Testis (tissue), 3 donors: ENCODE results near the gene SNRPA. TPM values are rescaled to one million over a fixed set of nuclear protein-coding genes. Genes with fewer than 3 reads are reported as not detected.

Experiments used
- DNase-seq: peaks from one replicate; pipeline ENCODE4 v3.0.0-alpha.2; 2019
- H3K27ac ChIP-seq, 2 donors: fragments of 200-600 bp; sonication (generic); one replicate each; pipeline ENCODE4 v1.5.1; 2019
- H3K27me3 ChIP-seq: fragments of 200-600 bp; sonication (generic); one replicate; pipeline ENCODE4 v1.5.1; 2019
- H3K36me3 ChIP-seq: fragments of 200-600 bp; sonication (generic); one replicate; pipeline ENCODE4 v1.5.1; 2017; ENCODE audit warnings: low read depth; ENCODE audit errors: missing control alignments
- H3K4me1 ChIP-seq: fragments of 200-600 bp; sonication (generic); one replicate; pipeline ENCODE4 v1.5.1; 2019
- H3K4me3 ChIP-seq, 2 donors: fragments of 200-600 bp; sonication (generic); one replicate each; pipeline ENCODE4 v1.5.1; 2017 to 2019
- H3K9me3 ChIP-seq: fragments of 200-600 bp; sonication (generic); one replicate; pipeline ENCODE4 v1.5.1; 2017
- POLR2A ChIP-seq: fragments of 450-650 bp; IDR thresholded peaks from one replicate; pipeline ENCODE4 v1.6.1; 2017; ENCODE audit warnings: antibody characterized with exemption, mild to moderate bottlenecking, moderate library complexity
- WGBS, 2 donors: methylation state at CpG; one replicate each; pipeline ENCODE4 v1.1.5; 2018; 5-methylcytosine and 5-hydroxymethylcytosine counted together
- intact Hi-C: fragments of 100-400 bp; cut with DNase I; formaldehyde crosslinking; loops from one replicate; pipeline ENCODE4 v1.15.1; 2023; ENCODE audit warnings: low total_unique reads
- polyA plus RNA-seq: library from polyadenylated mRNA; stranded (reverse); fragments of 350-450 nt; fragmentation: Illumina TruSeq; extraction: RNeasy Lipid Tissue Mini Kit (QIAGEN cat#74804); gene quantifications from one replicate; pipeline ENCODE4 v1.2.3, GENCODE V29; 2014; ENCODE audit warnings: low read depth, low replicate concordance; ENCODE audit not compliant: insufficient read depth
- total RNA-seq, 2 donors: library from RNA; depleted of rRNA; stranded (reverse); fragments of >200 nt; gene quantifications; one replicate each; pipeline ENCODE4 v1.2.3, GENCODE V29; 2016
- TF ChIP-seq, protein P1 (sequence below), 3 experiments: fragments of 450-650 bp in 2 of 3; fragments of 200-600 bp in 1 of 3; sonication (generic) in 1 of 3; IDR thresholded peaks; one replicate each; pipeline ENCODE4 v1.5.1; 2016 to 2019; ENCODE audit warnings: antibody characterized with exemption in 3 of 3, mild to moderate bottlenecking in 2 of 3, moderate library complexity in 1 of 3

Gene SNRPA
- total and polyA plus RNA-seq, 3 donors from 2014 or later, result 67.8 to 91.5 (median 89.8) TPM

DNA sequence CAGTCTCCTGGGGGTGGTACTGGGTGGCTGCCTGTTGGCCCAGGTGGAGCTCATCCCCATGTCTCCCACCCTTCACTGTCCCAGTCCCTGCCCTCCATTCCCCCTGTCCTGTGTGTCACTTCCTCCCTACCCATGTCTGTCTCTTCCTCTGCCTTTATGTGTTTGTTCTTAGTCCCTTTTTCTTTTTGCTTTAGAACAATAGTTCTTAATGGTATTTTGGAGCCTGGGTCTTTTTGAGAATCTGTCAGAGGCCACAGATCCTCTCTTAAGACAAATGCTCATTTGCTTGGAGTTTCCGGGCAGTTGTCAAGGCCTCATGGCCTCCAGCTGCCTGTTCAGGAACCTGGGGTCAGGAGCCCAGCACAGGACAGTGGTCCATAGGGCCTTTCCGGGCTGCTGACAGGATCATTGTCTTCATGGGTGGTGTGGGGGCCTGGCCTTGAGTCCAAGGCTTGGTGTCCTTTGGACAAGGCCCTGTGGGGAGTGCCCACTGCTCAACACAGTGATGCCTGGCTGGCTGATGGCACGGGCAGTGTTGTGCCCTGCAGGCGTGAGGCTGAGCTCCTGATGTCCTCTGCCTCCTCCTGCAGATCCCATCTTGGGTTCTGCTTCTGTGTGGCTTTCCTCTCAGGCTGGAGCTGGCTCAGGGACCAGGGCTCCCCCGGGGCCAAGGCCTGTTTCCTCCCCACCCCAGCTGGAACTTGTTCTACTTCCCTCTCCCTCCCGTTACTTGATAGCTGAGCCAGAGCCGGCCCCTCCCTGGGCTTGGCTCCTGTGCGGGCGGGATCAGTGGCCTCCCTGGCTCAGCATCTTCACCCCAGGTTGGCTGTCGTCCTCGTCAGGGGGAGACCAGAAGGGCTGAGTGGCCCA lies 51.5 kb downstream of the SNRPA start:
- Histone ChIP-seq H3K4me1 (peaks cover 54% of the 10 kb centered on the region), H3K27me3 (no peaks in the 10 kb centered on the region), H3K36me3 (no peaks in the 10 kb centered on the region), H3K27ac (peak overlapping the region; percentile 61 to 95), H3K9me3 (no peaks in the 10 kb centered on the region), H3K4me3 (no peak overlapping the region)
- 19 to 36% methylated on average over 9 to 11 of the region's 11 CpGs for WGBS, 2 donors
- TF ChIP-seq POLR2A, result no peak
- TF ChIP-seq, protein P1, sequence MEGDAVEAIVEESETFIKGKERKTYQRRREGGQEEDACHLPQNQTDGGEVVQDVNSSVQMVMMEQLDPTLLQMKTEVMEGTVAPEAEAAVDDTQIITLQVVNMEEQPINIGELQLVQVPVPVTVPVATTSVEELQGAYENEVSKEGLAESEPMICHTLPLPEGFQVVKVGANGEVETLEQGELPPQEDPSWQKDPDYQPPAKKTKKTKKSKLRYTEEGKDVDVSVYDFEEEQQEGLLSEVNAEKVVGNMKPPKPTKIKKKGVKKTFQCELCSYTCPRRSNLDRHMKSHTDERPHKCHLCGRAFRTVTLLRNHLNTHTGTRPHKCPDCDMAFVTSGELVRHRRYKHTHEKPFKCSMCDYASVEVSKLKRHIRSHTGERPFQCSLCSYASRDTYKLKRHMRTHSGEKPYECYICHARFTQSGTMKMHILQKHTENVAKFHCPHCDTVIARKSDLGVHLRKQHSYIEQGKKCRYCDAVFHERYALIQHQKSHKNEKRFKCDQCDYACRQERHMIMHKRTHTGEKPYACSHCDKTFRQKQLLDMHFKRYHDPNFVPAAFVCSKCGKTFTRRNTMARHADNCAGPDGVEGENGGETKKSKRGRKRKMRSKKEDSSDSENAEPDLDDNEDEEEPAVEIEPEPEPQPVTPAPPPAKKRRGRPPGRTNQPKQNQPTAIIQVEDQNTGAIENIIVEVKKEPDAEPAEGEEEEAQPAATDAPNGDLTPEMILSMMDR (IDR thresholded peaks at IDR 0.05), result no peak
- peak; percentile 71 for DNase-seq
- intact Hi-C loops, result no loop called here

DNA sequence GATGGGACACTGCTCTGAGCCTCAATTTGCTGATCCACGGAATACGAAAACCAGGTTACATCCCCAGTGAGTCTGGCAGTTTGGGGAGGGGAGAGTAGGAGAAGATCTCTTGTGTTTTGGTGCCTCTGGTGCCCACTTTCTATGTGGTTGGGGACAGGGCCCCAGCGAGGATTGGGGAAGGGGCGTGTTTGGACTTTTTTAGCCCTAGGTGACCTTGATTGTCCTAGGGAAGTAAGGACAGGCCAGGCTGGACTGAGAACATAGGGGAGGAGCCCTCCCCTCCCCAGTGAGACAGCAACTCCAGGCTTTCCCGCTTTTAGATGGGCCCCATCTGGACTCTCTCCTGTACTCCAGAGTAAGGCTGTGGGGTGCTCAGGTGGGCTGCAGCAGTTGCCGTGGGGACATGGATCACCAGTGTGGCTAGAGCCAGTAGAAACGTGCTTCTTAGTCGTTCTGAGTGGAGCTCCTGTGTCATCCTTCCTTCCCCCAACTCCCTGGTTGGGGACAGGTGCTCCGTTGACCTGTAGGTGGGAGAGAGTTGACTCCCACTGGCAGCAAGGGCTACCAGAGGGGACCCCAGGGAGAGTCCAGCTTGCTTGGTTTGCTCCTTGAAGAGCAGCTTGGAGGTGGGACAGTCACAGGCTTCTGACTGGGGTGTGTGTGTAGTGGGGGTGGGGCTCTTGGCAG lies 52.3 kb downstream of the SNRPA start:
- Histone ChIP-seq H3K4me3 (no peak overlapping the region), H3K4me1 (peaks cover 54% of the 10 kb centered on the region), H3K9me3 (no peaks in the 10 kb centered on the region), H3K27me3 (no peaks in the 10 kb centered on the region), H3K36me3 (no peaks in the 10 kb centered on the region), H3K27ac (peak overlapping the region; percentile 61 to 95)
- TF ChIP-seq, protein P1 (IDR thresholded peaks at IDR 0.05), result no peak
- TF ChIP-seq POLR2A, result no peak
- no peak for DNase-seq
- intact Hi-C loops, result no loop called here
- WGBS, 2 donors, result 32 to 34% methylated on average over 9 of the region's 9 CpGs

DNA sequence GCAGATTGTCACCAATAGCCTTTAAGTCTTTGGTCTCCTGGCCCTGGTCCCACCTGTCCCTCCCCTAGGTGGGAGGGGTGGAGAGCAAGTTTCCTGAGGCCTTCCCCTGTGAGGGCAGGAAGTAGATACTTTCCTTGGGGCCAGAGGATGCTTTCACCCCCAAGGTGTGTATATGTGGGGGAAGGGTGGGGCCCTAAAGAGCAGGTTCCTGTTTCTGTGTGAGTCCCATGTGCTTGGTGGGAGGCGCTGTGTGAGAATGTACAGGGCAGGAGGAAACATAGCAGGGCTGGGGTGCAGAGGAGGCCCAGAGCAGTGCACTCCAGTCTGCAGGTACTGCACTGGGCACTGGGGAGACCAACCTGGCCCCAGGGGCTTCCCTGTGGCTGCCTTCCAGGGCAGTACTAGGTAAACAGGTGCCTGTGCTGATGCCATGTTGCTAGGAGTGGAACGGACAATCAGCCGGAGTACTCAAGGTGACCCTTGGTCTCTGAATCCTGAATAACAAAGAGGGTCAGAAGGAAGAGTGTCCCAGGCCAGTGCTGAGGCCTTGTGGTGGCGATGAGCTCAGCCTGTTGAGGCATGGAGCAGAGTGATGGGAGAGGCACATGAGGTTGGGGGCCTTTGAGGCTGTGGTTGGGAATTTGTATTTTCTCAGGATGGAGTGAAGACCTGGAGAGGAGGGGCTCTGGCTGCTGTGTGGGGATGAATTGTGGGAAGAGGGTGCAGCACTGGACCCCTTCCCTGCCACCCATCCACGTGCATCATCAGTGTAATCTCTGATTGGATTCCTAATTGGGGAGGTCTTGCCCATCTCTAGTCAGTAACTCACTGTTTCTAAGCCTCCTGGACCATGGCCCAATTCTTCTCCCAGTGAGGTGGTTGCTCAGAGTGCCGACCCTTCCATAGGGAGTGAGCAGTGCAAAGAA lies 53.1 kb downstream of the SNRPA start:
- Histone ChIP-seq H3K9me3 (no peaks in the 10 kb centered on the region), H3K4me3 (no peak overlapping the region), H3K27ac (peak overlapping the region; percentile 61 to 95), H3K27me3 (no peaks in the 10 kb centered on the region), H3K36me3 (no peaks in the 10 kb centered on the region), H3K4me1 (peaks cover 54% of the 10 kb centered on the region)
- no peak for DNase-seq
- intact Hi-C loops, result no loop called here
- TF ChIP-seq, protein P1 (IDR thresholded peaks at IDR 0.05), result no peak
- TF ChIP-seq POLR2A, result no peak
- 54 to 70% methylated on average over 6 of the region's 6 CpGs for WGBS, 2 donors

DNA sequence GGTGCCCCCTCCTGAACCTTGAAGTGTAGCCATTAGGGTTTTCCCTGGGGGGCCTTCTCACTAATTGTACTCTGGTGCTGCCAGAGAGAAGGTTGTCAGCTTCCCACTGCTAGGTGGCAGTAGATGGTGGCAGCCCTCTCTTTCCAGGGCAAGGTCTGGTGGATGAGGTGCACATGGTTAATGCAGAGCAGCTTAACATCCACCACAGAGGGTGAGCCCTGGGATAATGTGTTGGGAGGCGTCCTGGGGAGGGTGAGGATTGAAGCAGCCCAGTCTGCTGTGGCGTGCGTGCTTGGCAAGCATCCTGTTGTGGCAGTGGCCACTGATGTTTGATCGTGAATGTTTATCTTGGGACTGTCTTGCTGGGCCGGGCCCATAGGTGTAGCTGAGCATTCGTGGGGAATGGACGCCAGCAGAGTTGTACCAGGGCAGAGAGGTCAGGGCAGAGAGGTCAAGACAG lies 53.8 kb downstream of the SNRPA start:
- Histone ChIP-seq H3K36me3 (no peaks in the 10 kb centered on the region), H3K4me3 (no peak overlapping the region), H3K4me1 (peaks cover 54% of the 10 kb centered on the region), H3K27ac (no peak overlapping the region), H3K9me3 (no peaks in the 10 kb centered on the region), H3K27me3 (no peaks in the 10 kb centered on the region)
- intact Hi-C loops, result no loop called here
- WGBS, 2 donors, result 23 to 24% methylated on average over 4 to 7 of the region's 7 CpGs
- DNase-seq, result no peak
- TF ChIP-seq POLR2A, result no peak
- TF ChIP-seq, protein P1 (IDR thresholded peaks at IDR 0.05), result no peak
